Measurements from ENCODE around the gene CREM. TPM values are rescaled to one million over a fixed set of nuclear protein-coding genes. Genes with fewer than 3 reads are reported as not detected.

The CREM gene
- total RNA-seq, 1 donor from 2014 or later, result 86.4 TPM

- Mint-ChIP-seq H3K27ac (no peak overlapping the region), H3K27me3 (no peaks in the 10 kb centered on the region), H3K9me3 (no peaks in the 10 kb centered on the region), H3K4me1 (peaks cover 5% of the 10 kb centered on the region), H3K4me3 (no peak overlapping the region), H3K36me3 (ENCODE audit: low read depth) (no peaks in the 10 kb centered on the region)
- no peak for TF ChIP-seq CTCF (IDR thresholded peaks at IDR 0.05)
- ATAC-seq (ENCODE audit: low read depth) (no peak), DNase-seq (no peak)
- ChIA-PET CTCF (interaction anchor here (1.1 kb wide), 1 partner anchor 40 kb away, joined by 4 read pairs; the partner anchor contains the start of gene CREM), POLR2A (interaction anchor here (1.0 to 3.8 kb wide), 2 partner anchors 17 to 28 kb away, joined by 7 to 14 read pairs; no protein-coding TSS in a partner anchor)
- intact Hi-C loops (cut with micrococcal nuclease), result no loop called here
Observed at GRCh38 chr10:35167342-35167741, 40.7 kb downstream of the CREM start.

DNA sequence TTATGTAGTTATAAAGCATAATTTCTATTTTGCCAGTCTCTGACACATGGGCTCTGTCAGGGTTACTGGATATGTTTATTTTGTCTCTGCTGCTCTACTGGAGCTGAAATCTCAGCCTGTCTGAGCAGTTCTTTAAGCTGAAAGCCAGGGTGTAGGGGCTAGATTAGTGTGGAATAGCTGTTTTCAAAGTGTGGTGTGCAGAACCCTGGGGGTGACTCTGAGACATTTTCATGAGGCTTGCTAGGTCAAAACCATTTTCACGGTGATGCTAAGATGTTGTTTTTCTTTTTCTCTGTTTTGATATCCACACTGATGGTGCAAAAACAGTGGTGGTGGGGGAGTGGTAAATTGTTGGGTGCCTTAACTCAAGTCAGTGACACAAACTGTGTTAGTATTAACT lies 45.5 kb downstream of the CREM start:
- Mint-ChIP-seq H3K27ac (no peak overlapping the region), H3K9me3 (no peaks in the 10 kb centered on the region), H3K36me3 (ENCODE audit: low read depth) (no peaks in the 10 kb centered on the region), H3K27me3 (no peaks in the 10 kb centered on the region), H3K4me3 (no peak overlapping the region), H3K4me1 (peaks cover 2% of the 10 kb centered on the region)
- CTCF ChIA-PET, result interaction anchor here (0.8 kb wide), 1 partner anchor 51 kb away, joined by 3 read pairs; no protein-coding TSS in a partner anchor
- intact Hi-C loops (cut with micrococcal nuclease), result no loop called here
- POLR2A ChIA-PET, result interaction anchor here (3.1 kb wide), 1 partner anchor 23 kb away, joined by 9 read pairs; no protein-coding TSS in a partner anchor
- no peak for ATAC-seq (ENCODE audit: low read depth)
- TF ChIP-seq CTCF (IDR thresholded peaks at IDR 0.05), result no peak
- DNase-seq, result no peak

DNA sequence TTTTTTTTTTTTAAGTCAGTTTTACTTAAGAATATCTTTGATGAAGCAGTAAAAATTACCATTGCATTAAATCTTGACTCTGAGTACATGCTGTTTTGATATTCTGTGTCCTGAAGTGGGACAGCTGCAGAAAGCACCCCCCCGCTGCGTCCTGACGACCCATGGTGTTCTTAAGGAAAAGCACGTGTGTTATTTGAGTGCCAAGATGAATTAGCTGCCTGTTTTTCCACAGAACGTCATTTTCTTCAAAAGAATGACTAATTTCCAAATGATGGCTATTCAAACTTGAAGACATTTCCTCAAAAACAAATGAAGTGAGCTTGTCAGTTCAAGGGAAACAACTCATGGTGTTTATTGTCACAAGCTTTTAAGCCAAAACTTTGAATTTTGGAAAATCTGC lies 45.9 kb downstream of the CREM start:
- Mint-ChIP-seq H3K9me3 (no peaks in the 10 kb centered on the region), H3K27me3 (no peaks in the 10 kb centered on the region), H3K4me3 (no peak overlapping the region), H3K27ac (no peak overlapping the region), H3K4me1 (peaks cover 2% of the 10 kb centered on the region), H3K36me3 (ENCODE audit: low read depth) (no peaks in the 10 kb centered on the region)
- intact Hi-C loops (cut with micrococcal nuclease), result no loop called here
- ChIA-PET CTCF (interaction anchor here (0.8 kb wide), 1 partner anchor 52 kb away, joined by 3 read pairs; no protein-coding TSS in a partner anchor), POLR2A (interaction anchor here (0.5 to 3.1 kb wide), 2 partner anchors 23 kb away, joined by 4 to 9 read pairs; no protein-coding TSS in a partner anchor)
- DNase-seq (no peak), ATAC-seq (ENCODE audit: low read depth) (no peak)
- no peak for TF ChIP-seq CTCF (IDR thresholded peaks at IDR 0.05)

DNA sequence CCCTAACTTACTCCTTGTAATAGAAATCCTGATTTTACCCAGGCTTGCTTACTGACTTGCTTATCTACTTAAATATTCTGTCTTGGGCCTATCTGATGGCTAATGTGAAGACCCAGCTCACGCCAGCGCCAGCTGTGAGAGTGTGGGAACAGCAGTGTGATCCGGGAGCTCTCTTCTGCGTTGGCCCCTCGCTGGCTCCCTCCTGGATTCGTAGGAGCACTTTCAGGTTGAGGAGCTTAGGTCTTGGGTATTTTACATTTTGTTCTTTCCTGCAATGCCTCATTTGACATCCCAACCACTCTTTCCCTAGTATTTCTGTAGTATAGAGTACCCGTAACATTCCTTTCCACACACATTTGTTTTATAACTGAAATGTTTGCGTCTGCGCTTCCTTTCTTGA lies 51.7 kb downstream of the CREM start:
- DNase-seq (no peak), ATAC-seq (ENCODE audit: low read depth) (no peak)
- Mint-ChIP-seq H3K4me3 (no peak overlapping the region), H3K4me1 (peaks cover under 1% of the 10 kb centered on the region), H3K27ac (no peak overlapping the region), H3K9me3 (no peaks in the 10 kb centered on the region), H3K36me3 (ENCODE audit: low read depth) (peaks cover 2% of the 10 kb centered on the region), H3K27me3 (no peaks in the 10 kb centered on the region)
- ChIA-PET CTCF (no interaction called here), POLR2A (no interaction called here)
- intact Hi-C loops (cut with micrococcal nuclease), result no loop called here
- no peak for TF ChIP-seq CTCF (IDR thresholded peaks at IDR 0.05)

DNA sequence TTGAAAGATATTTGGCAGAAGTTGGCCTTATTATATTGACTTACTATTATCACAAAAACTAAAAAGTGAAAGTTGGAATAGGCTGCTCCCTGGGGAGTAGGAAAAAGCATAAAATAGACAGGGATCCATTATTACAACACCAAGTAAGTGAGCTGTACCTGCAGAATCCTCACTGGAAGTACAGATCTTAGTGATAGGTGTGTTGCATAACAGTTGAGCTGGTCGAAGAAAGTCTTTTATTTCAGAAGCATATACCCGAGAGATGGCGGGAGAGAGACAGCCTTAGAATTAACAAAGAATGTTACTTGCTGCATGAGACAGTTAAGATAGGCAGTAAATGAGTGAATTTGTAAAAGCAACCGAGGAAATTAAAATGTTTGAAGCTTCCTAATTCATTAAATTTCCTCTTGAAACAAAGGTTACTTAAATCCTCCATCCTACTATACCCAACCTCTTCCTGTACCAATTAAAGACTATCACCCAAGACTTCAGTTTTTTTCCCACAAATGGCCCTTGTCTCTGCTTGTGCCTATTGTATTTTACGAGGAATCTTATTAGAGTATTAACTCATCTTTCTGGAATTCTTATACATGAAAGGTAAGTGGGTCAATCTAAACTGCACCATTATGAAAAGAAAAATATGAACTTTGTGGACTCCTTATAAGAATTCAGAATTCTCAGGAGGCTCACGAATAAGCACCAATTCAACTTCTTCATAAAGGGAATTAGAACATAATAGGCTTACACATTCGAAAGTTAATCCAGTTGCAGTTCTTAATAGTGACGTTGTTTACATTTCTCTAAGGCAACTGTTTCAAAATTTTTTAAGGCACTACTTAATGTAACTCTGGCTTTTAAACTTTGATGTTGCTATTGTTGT lies 56.2 kb downstream of the CREM start:
- ATAC-seq (ENCODE audit: low read depth), result no peak
- Mint-ChIP-seq H3K27ac (no peak overlapping the region), H3K27me3 (no peaks in the 10 kb centered on the region), H3K4me1 (peaks cover 27% of the 10 kb centered on the region), H3K9me3 (no peaks in the 10 kb centered on the region), H3K36me3 (ENCODE audit: low read depth) (peaks cover 2% of the 10 kb centered on the region), H3K4me3 (no peak overlapping the region)
- intact Hi-C loops (cut with micrococcal nuclease), result loop anchor here (1.0 kb wide), 1 partner anchor 11 kb away; no protein-coding TSS in a partner anchor
- no peak for DNase-seq
- ChIA-PET POLR2A (interaction anchor here (2.1 to 4.9 kb wide), 2 partner anchors 34 to 55 kb away, joined by 11 to 42 read pairs; partner anchors contain the start of gene CREM), CTCF (interaction anchor here (3.3 kb wide), 1 partner anchor 13 kb away, joined by 12 read pairs; no protein-coding TSS in a partner anchor)
- no peak for TF ChIP-seq CTCF (IDR thresholded peaks at IDR 0.05)

Data from activated B cell treated with CpG ODN at 0.5 μM for 24 hours (primary cell).